Lung (tissue), 12 donors: ENCODE data around the gene SLC35B1. TPM values are rescaled to one million over a fixed set of nuclear protein-coding genes. Genes with fewer than 3 reads are reported as not detected.

Experiments
- ATAC-seq: fragments of 200-7000 bp; cut with Tn5 transposase; one replicate; pipeline ENCODE4 v1.9.1; 2020; ENCODE audit warnings: moderate number of reproducible peaks; ENCODE audit not compliant: insufficient read depth, low FRiP score
- DNase-seq, 3 donors: peaks; one replicate each; pipeline ENCODE4 v3.0.0-alpha.2; 2013 to 2017
- H3K27ac ChIP-seq, 2 donors: one replicate each; pipeline ENCODE4 v1.5.1; 2013; ENCODE audit warnings: mild to moderate bottlenecking in 2 of 2, moderate library complexity in 2 of 2, control low read depth in 1 of 2, inconsistent platforms in 1 of 2, low read depth in 1 of 2, low read length in 1 of 2
- H3K27me3 ChIP-seq, 3 donors: one replicate each; pipeline ENCODE4 v1.5.1; 2013; ENCODE audit warnings: low read length in 2 of 3; ENCODE audit not compliant: control insufficient read depth in 3 of 3, insufficient read depth in 3 of 3
- H3K36me3 ChIP-seq, 4 donors: one replicate each; pipeline ENCODE4 v1.5.1; 2013; ENCODE audit warnings: low read length in 4 of 4, mild to moderate bottlenecking in 1 of 4, moderate library complexity in 1 of 4; ENCODE audit not compliant: control insufficient read depth in 4 of 4, insufficient read depth in 4 of 4
- H3K4me1 ChIP-seq, 5 donors: one replicate each; pipeline ENCODE4 v1.5.1; 2013; ENCODE audit warnings: low read length in 5 of 5, mild to moderate bottlenecking in 2 of 5, moderate library complexity in 1 of 5; ENCODE audit not compliant: control insufficient read depth in 5 of 5, insufficient read depth in 5 of 5
- H3K4me3 ChIP-seq: one replicate; pipeline ENCODE4 v1.5.1; 2013; ENCODE audit warnings: mild to moderate bottlenecking, control low read depth, moderate library complexity
- H3K9ac ChIP-seq, 2 donors: one replicate each; pipeline ENCODE4 v1.5.1; 2013; ENCODE audit warnings: low read length in 2 of 2, control low read depth in 1 of 2; ENCODE audit not compliant: insufficient read depth in 1 of 2
- H3K9me3 ChIP-seq, 4 donors: one replicate each; pipeline ENCODE4 v1.5.1; 2013; ENCODE audit warnings: low read length in 3 of 4, mild to moderate bottlenecking in 1 of 4, moderate library complexity in 1 of 4; ENCODE audit not compliant: control insufficient read depth in 4 of 4, insufficient read depth in 3 of 4
- WGBS, 2 donors: extraction: QIAGEN DNeasy Blood & Tissue Kit; methylation state at CpG; one replicate each; pipeline ENCODE4 v1.1.7; 2013; 5-methylcytosine and 5-hydroxymethylcytosine counted together
- polyA plus RNA-seq, 2 donors: library from polyadenylated mRNA; stranded (reverse); fragments of 200-250 nt; gene quantifications; one replicate each; pipeline ENCODE4 v1.2.1, GENCODE V29; 2013
- total RNA-seq, 2 donors: library from RNA; depleted of rRNA in 1 of 2; stranded (reverse); fragments of >200 nt in 1 of 2; gene quantifications; one replicate each; pipeline ENCODE4 v1.2.1, GENCODE V29; 2014 to 2021
- TF ChIP-seq, protein P1 (sequence below): IDR thresholded peaks from 2 replicates; pipeline ENCODE4 v1.5.1; 2012; ENCODE audit warnings: mild to moderate bottlenecking; ENCODE audit errors: control extremely low read depth, extremely low read depth
- donor health status: control.
- donor health status: control.
- donor health status: Bipolar disorder and iron deficiency.
- donor health status: healthy.
- donor health status: DM: yes; HTN: yes; CAD: no.

The SLC35B1 gene
- total and polyA plus RNA-seq, 4 donors = 29.5 to 84.1 (median 69.3) TPM

GRCh38 chr17:49699966-49700575, 7.7 kb downstream of the SLC35B1 start:
- Histone ChIP-seq H3K27ac (no peak overlapping the region), H3K9me3 (no peaks in the 10 kb centered on the region), H3K27me3 (peaks cover 0 to 1% (median 0%) of the 10 kb centered on the region in 3 donors), H3K4me1 (peaks cover 0 to under 1% (median 0%) of the 10 kb centered on the region in 5 donors), H3K4me3 (no peak overlapping the region), H3K36me3 (peaks cover 7 to 45% (median 36%) of the 10 kb centered on the region in 4 donors), H3K9ac (peak overlapping the region in 1 of 2 donors; percentile 11)
- ATAC-seq (no peak), DNase-seq (no peak)
- TF ChIP-seq, protein P1, sequence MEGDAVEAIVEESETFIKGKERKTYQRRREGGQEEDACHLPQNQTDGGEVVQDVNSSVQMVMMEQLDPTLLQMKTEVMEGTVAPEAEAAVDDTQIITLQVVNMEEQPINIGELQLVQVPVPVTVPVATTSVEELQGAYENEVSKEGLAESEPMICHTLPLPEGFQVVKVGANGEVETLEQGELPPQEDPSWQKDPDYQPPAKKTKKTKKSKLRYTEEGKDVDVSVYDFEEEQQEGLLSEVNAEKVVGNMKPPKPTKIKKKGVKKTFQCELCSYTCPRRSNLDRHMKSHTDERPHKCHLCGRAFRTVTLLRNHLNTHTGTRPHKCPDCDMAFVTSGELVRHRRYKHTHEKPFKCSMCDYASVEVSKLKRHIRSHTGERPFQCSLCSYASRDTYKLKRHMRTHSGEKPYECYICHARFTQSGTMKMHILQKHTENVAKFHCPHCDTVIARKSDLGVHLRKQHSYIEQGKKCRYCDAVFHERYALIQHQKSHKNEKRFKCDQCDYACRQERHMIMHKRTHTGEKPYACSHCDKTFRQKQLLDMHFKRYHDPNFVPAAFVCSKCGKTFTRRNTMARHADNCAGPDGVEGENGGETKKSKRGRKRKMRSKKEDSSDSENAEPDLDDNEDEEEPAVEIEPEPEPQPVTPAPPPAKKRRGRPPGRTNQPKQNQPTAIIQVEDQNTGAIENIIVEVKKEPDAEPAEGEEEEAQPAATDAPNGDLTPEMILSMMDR = no peak
- 73 to 78% methylated on average over 8 of the region's 8 CpGs for WGBS, 2 donors

DNA sequence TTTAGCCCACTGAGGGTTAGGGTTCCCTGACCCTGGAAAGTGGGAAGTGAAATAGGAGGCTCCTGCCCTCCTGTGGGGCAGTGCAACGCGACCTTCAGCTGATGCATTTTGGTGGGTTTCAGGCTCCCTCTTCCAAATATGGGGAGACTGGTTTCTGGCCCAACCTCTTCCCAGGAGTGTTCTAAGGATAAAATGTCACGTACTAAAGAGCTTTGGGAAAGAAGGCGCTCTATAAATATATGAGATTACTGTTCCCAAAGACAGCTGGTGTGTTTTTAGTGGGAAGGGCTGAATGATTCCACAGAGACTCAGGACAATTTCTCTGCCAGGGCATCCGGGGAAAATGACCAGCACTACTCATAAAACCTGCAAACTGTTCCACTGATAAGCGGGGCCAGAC, 9.8 kb downstream of the SLC35B1 start:
- ATAC-seq (no peak), DNase-seq (no peak)
- 66 to 82% methylated on average over 6 of the region's 6 CpGs for WGBS, 2 donors
- Histone ChIP-seq H3K9ac (no peak overlapping the region), H3K27me3 (peaks cover 0 to 6% (median 0%) of the 10 kb centered on the region in 3 donors), H3K27ac (no peak overlapping the region), H3K4me1 (peaks cover 0 to 3% (median 0%) of the 10 kb centered on the region in 5 donors), H3K9me3 (no peaks in the 10 kb centered on the region), H3K36me3 (peaks cover 6 to 29% (median 19%) of the 10 kb centered on the region in 4 donors), H3K4me3 (no peak overlapping the region)
- TF ChIP-seq, protein P1 = no peak

- no peak overlapping the region for H3K4me3 ChIP-seq
- H3K36me3 ChIP-seq = peaks cover under 1 to 14% (median 8%) of the 10 kb centered on the region in 4 donors
- TF ChIP-seq, protein P1 = no peak
- H3K9me3 ChIP-seq = no peaks in the 10 kb centered on the region
- DNase-seq = no peak
- H3K9ac ChIP-seq = no peak overlapping the region
- ATAC-seq = peak; percentile 30
- WGBS, 2 donors = 40 to 74% methylated on average over 8 of the region's 8 CpGs
- H3K27me3 ChIP-seq = peaks cover 0 to 16% (median 2%) of the 10 kb centered on the region in 3 donors
- H3K4me1 ChIP-seq = peaks cover 0 to 3% (median 0%) of the 10 kb centered on the region in 5 donors
- H3K27ac ChIP-seq = peak overlapping the region in 1 of 2 donors; percentile 24
Observed at GRCh38 chr17:49696233-49696761, 11.5 kb downstream of the SLC35B1 start.
